D341Med (cell line): Measurements from ENCODE around the gene UTP25.
"Not testable (repeated sequence)": the region's sequence is repeated elsewhere in the genome, so short reads cannot be mapped to it uniquely, and the experiment has no call there.

Source experiments
- DNase-seq: peaks from one replicate; pipeline ENCODE4 v3.0.0; 2012; ENCODE audit warnings: low spot score

Gene UTP25

DNA sequence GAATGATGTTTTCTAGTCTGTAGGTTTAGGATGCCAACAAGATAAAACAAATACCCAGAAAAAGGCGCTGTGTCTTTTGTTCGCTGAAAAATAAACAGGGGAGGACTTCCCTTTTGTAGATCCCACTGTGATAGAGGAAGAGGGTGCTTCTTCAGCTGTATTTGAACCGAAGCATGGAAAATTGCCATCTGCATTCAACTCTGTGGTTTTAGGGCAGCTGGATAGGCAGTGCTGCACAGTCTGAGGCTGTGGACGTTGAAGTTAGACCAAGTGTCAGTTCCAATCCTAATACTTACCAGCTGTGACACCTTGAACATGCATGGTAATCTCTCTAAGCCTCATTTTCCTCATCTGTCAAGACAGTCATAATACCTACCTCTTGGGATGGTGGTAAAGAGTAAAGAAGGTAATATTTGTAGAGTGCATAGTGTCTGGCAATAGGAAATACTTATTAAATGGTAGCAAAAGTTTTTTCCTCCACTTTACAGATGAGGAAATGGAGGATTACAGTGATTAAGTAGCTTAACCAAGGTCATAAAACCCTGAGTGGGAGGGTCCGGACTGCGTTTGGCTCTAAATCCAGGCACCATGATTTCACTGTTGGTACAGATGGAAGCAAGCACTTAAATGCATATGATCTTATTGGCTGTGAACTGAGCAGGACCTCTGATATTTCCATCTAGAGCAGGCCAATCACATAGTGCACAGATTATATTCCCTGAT, 48.5 kb downstream of the UTP25 start:
- DNase-seq: peak; percentile 57

DNA sequence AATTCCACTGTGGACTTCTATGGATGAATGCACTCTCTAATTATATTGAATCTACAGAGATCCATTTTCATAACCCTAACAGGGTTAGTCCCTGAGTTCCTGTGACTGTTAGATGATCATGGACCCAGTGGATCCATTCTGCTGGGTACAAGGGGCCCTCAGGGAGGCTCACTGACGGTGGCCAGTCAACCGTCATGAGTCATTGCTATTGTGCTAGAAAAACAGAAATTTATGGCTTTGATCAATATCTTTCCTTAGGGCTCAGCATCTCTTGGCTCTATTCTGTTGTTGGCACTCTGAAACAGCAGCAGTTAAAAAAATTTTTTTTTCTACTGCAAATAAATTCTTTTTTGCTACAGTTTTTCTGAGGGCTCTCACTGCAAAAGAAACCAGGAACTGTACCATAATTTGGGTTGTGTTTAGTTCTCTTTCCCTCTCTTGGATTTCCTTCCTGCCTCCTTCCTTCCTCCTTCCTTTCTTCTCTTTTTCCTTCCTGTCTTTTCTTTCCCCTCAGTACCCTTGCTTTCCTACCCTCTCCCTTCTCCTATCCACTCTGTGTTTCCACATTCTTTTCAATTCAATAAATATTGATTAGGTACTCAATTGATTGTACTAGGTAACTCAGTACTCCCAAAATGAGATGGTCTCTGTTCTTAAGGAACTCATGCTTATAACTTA, 49.5 kb downstream of the UTP25 start:
- DNase-seq: no peak

DNA sequence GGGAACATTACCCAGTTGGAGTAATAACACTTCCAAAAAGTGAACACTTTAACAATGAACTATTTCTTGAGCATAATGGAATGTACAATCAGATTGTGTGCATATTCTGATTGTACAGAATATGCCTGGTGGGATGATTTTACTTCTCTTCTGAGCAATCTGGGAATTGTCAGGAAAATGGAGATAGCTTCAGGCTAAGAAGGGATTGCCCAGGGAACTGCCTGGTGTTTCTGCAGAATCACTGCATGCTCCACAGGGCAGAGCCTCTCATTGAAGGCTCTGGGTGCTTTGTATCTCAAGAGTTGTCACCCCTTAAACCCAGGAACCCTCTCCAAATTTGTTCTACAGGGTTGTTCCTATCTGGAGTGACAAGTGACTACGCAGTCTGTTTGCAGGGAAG, 51.2 kb downstream of the UTP25 start:
- no peak for DNase-seq

DNA sequence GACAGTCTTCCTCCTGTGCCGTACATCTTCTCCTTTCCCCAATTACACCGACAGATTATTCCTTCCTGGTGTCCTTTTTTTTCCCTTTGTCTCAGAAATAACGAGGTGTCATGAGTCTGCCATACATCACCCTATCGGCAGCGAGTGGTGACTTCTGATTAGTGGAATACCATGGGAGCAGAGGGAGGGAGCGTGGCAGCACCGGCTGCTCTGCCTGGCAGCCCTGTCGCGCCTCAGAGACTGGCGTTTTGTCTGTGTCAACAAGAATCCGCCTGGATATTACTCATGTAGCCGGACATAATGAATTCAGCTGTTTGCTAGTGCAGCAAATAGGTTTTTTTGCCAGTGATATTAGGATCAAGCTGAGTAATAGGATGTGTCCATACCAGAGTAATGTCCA, 51.8 kb downstream of the UTP25 start:
- no peak for DNase-seq

DNA sequence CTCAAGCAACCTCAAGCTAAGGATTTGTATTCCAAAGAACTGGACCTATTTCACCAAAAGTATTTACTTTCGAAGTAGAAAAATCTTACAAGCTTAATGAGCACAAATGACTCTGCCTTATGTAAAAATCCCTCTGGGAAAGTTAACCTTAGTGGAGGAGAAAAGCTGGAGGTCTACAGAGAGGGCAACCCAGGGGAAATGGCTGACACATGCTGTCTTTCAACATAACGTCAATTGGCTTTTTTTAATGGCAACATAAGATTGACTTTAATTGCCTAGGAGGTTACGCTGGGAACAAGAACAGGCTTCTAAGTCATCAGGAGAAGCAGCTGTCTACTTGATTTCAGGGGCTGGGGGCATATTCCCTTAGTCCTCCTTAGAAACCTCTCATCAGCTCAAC, 52.3 kb downstream of the UTP25 start:
- DNase-seq: no peak

DNA sequence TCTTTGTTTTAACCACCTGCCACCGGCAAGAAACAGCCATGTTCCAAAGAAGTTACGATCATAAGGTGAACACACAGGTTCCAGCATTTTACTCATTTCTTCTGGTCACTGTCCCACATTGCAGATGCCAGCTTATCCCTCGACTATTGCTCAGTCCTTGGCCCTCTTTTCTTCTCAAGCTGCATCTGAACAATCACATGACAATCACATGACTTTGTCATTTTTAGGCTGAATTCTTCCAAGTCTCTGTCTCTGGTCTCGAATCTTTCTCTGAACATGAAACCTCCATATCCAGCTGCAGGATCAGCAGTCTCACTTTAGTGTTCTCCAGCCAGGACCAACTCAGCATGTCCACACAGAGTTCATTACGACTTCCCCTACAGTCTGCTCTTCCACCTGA, 53.8 kb downstream of the UTP25 start:
- no peak for DNase-seq

DNA sequence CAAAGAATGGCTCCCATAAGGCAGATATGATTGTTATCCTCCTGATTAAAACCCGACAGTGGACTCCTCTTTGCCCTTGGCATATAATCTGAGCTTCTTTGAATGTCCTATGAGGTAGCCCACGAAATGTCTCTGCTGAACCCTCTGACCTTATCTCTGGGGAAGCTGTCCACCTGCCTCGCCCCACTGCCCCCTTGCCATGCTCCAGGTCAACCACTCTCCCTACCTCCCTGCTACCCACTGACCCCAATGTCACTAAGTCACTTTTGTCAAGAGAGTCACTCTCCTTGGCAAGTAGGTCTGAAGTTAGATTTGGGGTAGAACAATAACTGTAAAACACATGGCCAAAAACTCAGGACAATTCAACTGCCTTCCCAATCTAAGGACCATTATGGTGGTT, 54.5 kb downstream of the UTP25 start:
- DNase-seq: no peak

DNA sequence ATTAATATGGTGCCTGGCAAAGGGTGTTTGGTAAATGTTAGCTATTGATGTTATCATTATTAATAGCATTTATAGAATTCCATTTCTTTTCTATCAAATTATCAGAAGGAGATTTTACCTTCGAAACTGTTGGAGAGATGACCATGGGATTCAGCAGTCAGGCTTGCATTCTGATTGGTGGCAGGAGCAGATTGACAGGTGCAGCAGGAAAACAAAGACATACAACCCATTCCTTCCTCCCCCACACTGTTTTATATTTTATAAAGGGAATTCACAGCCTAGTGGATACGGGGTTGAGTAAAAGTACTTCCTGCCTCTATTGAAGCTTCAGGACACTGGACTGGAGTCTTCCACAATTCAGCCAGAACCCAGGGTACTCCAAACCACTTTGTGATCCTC, 55.2 kb downstream of the UTP25 start:
- no peak for DNase-seq

DNA sequence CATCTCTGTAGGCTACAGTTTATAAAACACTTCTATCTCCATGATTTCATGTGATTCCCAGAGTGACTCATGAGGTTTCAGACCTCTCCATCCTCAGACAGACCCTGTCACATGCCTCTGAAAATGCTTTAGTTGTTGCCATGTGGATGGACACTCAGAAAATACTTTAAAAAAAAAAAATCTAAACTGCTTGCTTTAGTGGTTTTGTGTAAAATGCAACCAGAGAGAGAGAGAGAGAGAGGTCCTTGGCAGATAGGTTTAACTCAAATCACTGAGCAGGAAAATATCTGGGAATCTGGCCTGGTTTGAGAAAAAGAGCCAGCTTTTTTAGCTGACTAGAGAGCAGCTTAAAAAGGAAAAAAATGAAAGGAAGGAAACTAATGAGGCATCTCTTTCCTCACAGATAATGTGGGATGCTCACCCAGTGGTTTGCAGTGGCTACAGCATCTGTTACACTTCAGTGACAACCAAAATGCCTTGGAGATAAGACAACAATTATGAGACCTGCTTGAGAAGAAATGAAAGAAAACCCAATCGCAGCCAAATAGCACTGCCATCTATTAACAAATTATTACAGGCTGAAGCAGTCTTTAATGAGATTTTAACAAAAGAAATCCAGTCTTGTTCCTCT, 55.7 kb downstream of the UTP25 start:
- DNase-seq: no peak

DNA sequence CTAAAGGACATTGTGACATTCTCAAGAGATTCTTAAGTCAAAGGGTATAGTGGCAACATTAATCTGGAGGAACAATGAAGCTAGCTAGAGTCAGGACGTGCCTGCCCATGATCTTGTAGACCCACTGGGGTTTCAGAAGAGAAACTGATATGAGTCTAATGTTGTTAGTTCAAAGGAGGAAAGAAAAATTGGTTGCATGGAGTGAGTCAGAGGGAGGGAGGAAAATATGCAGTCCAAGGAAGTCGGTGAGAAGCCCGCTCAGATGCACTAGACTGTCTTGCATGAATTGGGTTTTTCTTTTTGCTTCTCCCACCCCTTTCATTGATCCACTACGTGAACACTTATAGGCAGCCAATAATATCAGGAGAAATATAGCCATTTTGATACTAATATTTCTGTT, 56.5 kb downstream of the UTP25 start:
- no peak for DNase-seq

DNA sequence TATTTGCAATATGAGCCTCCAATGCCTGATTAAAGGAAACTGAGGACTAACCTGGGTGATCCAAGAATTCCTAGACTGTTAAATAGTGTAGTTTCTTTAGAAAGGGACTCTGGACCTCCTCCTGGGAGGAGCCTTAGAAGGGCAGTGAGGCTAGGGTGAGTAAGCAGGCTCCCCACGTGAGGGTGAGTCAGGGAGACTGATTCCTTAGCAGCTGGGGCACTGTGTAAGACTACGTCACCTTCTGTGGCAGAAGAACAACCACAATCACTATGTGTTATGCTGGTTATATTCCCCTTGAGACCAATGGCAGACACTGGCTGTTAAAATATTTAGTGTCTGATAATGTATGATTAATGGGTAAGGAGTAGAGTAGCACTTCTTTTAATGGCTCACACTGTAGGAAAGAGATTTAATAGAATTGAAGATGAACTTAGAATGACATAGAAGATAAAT, 56.9 kb downstream of the UTP25 start:
- no peak for DNase-seq

DNA sequence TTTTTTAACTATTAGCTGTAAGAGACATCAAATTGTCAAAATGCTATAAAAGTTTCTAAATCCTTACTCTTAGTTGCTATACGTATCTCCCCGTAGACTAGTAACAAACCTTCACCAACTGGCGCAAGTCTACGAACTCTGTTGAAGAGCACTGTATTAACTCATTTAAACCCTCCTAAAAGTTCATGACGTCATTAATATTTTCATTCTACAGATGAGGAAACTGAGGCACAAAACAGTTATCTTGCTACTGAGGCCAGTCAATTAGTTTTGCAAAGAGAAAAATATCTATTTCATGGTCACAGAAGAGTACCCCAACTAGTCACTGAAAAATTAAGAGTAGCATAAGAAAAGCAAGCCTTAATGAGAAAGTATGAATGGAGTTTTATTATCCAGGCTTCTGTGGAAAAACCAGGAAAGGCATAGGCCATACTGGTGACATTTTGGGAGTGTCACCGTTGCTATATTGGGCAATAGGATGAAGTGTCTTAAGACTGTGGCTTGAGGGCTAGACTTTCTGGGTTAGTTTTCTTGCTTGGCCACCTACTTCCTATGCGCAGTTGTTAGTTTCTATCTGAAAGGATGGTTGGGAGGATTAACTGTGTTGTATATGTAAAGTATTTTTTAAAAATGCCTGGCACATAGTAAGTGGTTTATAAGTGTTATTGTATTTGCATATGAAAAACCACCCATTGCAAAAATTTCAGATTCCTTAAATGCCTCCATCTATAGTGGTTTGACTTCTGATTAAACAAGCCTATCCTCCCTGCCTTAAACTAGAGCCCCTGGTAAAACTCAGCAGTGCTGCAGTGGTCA, 57.8 kb downstream of the UTP25 start:
- DNase-seq: no peak

DNA sequence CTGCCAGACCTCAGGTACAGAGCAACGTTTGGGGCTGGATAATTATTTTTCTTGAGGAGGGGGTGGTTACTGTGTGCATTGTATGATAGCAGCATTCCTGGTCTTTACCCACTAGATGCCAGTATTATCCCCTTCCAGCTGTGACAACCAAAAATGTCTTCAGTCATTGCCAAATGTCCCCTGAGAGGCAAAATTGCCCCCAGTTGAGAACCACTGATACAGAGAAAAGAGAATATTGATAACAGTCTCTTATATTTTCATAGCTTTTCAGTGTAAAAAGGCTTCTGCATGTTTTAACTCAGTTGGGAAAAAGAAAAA, 58.4 kb downstream of the UTP25 start:
- no peak for DNase-seq

DNA sequence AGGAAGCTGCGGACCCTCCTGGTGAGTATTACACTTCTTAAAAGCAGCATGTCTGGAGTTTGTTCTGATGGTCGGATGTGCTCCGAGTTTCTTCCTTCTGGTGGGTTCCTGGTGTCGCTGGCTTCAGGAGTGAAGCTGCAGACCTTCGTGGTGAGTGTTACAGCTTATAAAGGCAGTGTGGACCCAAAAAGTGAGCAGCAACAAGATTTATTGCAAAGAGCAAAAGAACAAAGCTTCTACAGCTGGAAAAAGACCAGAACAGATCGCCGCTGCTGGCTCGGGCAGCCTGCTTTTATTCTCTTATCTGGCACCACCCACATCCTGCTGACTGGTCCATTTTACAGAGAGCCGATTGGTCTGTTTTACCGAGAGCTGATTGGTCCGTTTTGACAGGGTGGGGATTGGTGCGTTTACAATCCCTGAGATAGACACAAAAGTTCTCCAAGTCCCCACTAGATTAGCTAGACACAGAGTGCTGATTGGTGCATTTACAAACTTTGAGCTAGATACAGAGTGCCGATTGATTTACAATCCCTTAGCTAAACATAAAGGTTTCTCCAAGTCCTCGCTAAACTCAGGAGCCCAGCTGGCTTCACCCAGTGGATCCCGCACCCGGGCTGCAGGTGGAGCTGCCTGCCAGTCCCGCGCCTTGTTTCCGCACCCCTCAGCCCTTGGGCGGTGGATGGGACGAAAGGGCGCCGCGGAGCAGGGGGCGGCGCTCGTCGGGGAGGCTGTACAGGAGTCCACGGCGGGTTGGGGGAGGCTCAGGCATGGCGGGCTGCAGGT, 60.7 kb downstream of the UTP25 start:
- DNase-seq: not testable (repeated sequence)

DNA sequence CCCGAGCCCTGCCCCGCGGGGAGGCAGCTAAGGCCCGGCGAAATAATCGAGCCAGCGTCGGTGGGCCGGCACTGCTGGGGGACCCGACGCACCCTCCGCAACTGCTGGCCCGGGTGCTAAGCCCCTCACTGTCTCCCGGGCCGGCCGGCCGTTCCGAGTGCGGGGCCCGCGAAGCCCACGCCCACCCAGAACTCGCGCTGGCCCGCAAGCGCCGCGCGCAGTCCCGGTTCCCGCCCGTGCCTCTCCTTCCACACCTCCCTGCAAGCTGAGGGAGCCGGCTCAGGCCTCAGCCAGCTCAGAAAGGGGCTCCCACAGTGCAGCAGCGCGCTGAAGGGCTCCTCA, 61.3 kb downstream of the UTP25 start:
- DNase-seq: no peak

DNA sequence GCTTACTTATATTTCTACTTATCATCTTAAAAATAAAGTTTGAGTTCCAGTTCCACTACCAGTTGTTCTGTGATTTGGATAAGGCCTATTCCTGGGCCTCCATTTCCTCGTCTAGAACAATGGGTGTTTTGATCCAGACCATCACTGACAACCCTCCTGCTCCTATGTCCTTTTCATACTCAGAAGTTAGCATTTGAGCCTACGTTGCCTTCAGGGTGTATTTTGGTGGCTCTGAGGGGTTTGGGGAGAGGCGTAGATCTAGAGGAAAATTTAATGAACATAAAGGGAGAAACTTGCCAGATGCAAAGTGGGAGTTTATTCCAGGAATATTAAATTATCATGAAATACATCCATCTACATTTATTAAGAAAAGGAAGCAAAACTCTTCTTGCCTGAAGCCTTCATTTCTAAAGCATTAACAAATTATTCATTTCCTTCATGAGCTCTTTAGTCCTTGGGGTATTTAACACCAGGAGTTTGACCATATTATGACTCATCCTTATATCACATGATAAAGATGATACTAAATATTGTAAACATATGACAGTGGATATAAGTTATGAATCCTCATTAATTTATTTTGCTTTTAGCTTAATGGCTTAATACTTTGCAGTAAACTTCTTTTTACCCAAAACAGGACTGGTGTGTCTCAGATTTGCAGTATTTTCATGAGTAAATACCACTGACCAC, 63.0 kb downstream of the UTP25 start:
- DNase-seq: no peak

DNA sequence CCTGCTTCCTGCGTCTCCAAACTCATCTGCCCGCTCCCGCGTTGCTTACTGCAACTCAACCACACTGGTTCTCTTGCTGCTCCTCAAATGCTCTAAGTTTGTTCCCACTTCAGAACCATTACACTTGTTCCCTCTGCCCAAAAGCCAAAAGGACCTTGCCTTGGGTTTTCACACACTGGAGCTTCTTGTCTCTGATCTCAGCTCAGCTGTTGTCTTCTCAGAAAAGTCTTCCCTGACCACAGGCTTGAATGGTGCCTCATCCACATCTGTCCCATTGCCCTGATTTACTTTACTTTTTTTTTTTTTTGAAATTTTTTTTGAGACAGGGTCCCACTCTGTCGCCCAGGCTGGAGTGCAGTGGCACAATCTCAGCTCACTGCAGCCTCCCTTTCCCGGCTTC, 66.0 kb downstream of the UTP25 start:
- DNase-seq: no peak

DNA sequence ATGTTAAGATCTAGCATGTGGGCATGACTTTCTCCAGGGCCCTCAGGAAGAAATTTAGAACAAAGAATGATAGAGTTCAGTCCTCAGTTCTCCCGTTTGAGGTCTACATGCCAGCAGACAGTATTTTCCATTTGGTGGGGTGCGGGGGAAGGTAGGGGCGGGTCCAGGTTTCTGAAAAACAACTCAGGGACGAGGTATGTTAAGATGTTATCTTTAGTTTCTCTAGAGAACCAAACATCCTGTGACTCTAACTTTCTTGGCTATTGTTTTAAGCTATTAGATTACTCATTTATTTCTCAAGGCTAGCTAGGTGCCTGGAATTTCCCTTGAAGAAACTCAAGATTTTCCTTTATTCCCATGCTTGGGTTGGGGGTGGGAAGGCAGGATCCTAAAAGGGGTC, 67.9 kb downstream of the UTP25 start:
- no peak for DNase-seq

DNA sequence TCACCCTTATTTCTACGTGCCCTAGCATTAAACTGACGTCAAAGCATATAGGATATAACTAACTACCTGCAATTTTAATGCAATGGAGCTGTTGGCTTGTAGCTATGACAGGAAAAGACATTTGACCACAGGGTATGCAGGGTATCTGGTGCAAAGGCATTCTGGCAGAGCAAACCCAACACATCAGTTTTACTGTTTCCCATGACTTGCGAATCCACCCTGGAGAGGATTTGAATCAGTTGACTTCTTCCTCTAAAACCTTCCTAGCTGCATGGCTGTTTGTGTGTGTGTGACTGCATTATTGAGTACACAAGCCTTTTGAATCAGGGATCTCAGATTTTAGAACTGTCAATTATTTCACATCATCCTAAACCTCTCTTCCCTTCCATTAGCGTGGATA, 68.6 kb downstream of the UTP25 start:
- DNase-seq: no peak

DNA sequence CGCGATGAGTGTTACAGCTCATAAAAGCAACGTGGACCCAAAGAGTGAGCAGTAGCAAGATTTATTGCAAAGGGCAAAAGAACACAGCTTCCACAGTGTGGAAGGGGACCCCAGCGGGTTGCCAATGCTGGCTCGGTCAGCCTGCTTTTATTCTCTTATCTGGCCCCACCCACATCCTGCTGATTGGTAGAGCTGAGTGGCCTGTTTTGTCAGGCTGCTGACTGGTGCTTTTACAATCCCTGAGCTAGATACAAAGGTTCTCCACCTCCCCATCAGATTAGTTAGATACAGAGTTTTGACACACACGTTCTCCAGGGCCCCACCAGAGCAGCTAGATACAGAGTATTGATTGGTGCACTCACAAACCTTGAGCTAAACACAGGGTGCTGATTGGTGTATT, 70.5 kb downstream of the UTP25 start:
- not testable (repeated sequence) for DNase-seq

DNA sequence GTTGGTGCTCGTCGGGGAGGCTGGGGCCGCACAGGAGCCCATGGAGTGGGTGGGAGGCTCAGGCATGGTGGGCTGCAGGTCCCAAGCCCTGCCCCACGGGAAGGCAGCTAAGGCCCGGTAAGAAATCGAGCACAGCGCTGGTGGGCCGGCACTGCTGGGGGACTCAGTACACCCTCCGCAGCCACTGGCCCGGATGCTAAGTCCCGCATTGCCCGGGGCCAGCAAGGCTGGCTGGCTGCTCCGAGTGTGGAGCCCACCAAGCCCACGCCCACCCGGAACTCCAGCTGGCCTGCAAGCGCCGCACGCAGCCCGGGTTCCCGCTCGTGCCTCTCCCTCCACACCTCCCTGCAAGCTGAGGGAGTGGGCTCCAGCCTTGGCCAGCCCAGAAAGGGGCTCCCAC, 71.1 kb downstream of the UTP25 start:
- not testable (repeated sequence) for DNase-seq
